HS-5 (cell line): ENCODE measurements around the gene TWF2.

ENCODE experiments used
- DNase-seq: peaks from one replicate; pipeline ENCODE4 v3.0.0-alpha.2; 2012; ENCODE audit warnings: low read depth

TWF2 gene

DNA sequence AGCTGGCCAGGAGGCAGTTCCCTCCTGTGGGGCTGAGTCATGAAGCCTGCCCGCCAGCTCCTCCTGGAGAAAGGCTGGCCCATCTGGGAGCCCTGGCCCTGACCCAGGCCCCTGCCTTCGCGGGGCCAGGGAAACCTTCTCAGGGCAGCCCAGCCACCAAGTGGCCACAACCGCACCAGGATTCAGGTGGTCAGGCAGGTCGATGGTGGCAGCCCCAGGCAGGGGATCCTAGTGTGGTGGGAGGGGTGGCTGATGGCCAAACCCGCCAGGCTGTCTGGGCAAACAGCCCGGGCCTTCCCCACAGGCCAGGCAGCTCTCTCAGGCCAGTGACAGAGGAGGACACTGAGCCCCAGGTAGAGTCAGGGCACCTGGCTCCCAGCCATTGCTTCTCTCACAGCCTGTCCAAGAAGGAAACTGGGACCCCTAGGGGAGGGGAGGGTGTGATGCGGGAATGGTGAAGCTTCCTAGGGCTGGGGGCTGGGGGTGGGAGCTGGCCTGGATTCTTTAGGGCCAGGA, 1.2 kb downstream of the TWF2 start:
- DNase-seq = peak; percentile 72

DNA sequence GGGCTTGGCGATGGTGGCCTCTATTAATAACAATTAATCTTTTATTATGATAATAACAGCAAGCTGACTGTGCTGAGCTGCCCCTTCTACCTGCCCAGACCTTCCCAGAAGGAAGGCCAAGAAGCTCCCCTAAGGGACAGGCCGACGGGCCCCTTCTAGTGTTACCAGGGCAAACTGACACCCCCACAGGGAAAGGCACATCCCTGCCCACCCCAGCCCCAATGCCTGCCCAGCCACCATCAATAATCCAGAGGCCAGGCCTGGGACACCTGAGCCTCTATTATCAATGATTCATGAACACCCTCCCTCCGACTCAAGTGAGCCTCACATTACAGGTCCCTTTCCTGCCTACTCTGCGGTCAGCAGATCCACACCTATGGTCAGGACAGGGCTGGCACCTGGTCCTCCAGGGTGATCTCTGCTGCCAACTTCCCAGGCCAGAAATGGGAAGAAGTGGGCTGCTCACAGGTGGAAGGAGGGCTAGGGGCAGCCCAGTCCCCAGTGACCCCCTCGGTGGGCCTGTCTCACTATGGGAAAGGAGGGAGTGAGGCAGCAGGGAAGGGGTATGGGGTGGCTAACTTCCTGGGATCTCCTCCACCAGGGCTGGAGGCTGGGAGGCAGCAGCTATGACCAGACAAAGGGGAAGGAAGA, 1.8 kb downstream of the TWF2 start:
- no peak for DNase-seq

DNA sequence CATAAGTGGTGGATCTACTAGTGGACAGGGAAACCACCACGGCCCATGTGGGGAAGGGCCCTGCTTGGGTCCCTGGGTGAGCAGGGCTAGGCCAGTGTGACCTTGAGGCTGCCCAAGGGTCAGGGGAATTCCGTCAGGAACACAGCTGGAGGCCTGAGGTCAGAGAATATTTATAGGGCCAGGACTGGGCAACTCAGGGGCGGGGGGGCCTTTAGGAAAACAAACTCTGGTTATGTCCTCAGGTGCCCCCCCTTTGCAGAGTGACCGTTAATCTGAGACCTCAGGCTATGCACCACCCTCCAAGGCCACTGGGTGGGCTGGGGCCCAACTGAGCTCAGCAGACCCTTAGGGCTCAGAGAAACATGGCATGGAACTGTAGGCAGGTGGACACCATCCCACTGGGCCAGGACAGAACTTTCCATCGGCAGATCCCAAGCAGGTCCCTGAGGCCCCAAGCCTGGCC, 2.5 kb downstream of the TWF2 start:
- no peak for DNase-seq

DNA sequence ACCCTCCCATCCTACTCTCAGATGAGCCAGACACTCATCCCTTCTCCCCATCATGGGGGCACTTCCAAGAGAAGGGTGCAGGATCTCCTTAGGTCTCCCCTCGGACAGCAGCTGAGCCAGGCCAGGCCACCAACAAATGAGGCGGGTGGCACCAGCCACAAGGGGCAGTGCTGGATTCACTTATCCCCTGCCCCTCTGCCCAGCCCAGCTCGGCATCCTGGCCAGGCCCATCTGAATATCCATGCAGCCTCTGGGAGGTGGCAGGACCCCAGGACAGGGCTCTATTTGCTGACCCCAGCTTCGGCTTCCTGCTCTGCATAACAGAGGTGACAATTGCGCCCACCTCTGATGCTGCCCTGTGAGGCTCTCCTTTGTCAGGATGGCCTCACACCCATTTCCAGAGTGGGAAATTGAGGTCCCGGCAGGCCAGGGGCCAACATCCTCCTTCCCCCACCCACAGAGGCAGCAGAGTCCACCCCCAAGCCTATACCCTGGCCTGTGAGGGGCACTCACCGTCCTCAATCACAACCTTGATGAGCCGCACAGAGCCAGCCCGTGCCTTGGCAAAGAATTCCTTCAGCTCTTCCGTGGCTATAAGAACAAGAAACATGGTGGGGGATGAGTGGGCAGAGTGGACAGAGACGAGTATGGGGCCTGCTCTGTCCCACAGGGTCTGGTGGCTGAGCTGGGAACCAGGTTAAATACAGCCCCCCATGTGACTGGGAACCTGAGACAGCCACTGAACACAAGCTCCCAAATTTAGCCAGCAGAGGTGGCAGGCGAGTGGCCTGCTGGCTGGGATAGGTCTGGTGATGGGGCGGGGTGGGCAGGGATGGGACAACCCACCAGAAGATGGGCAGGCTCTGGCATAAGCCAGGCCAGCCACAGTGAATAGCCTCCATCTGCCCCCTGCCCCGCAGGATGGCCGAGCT, 4.2 kb downstream of the TWF2 start:
- no peak for DNase-seq

DNA sequence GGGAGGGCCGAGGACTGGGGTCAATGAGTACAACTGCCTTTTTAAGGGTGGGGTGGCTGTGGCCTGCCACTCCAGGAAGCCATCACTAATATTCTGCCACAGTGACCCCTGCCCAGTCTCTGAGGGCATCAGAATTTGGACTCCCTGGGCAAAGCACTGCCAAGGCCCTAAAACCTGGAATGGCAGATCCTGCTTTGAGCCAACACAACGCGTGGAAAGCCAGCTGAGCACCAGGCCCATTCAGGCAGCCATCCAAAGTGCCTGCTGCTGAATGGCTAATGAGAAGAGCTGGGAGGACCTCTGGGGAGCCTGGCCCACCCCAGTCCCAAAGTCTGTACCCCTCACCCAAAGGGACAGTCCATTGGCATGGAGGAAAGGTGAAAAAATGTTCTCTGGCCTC, 5.0 kb downstream of the TWF2 start:
- no peak for DNase-seq

DNA sequence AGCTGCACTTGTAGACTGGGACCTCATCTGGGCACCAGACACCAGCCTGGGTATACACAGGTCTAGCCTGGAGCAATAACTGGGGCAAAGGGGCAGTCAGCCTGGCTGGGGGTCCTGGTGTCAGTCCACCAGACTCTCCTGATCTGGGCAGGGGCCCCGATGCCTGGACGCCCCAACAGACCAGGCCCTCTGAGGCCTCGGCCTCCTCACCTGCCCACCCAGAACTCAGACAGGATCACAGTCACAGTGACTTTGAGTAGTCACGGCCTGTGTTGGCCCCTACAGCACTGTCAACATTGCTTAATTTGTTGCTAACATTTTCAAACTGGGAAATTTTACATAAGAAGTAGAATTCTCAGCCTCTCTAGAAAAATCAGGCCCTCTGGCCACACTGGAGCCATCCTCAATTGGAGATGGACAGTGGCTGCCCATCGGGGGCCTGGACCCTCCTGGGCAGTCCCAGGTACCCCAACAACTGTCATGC, 5.8 kb downstream of the TWF2 start:
- no peak for DNase-seq

DNA sequence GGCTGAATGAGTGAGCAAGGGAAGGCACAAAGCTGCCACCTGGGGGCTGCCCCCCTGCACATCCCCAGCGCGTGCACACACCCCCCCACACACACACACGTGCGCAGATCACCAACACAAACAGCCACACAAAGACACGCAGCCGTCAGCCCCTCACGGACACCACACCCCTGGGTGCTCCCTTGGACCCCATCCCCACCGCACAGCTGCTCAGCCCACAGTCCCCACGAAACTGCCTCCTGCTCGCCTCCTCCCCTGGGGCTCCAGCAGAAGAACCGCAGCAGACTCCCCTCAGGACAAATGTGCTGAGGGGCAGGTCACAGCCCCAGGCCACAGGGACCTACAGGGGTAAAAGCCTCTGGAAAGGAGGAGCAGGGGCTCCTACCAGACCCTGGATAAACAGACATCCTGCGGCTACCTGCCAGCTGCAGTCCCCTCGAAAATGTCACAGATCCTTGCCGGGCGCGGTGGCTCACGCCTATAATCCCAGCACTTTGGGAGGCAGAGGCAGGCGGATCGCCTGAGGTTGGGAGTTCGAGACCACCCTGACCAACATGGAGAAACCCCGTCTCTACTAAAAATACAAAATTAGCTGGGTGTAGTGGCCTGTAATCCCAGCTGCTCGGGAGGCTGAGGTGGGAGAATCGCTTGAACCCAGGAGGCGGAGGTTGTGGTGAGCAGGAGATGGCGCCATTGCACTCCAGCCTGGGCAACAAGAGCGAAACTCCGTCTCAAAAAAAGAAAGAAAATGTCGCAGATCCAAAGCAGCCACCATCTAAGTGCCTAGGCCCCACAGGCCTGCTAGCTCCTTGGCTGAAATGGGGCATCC, 6.5 kb downstream of the TWF2 start:
- DNase-seq = no peak

DNA sequence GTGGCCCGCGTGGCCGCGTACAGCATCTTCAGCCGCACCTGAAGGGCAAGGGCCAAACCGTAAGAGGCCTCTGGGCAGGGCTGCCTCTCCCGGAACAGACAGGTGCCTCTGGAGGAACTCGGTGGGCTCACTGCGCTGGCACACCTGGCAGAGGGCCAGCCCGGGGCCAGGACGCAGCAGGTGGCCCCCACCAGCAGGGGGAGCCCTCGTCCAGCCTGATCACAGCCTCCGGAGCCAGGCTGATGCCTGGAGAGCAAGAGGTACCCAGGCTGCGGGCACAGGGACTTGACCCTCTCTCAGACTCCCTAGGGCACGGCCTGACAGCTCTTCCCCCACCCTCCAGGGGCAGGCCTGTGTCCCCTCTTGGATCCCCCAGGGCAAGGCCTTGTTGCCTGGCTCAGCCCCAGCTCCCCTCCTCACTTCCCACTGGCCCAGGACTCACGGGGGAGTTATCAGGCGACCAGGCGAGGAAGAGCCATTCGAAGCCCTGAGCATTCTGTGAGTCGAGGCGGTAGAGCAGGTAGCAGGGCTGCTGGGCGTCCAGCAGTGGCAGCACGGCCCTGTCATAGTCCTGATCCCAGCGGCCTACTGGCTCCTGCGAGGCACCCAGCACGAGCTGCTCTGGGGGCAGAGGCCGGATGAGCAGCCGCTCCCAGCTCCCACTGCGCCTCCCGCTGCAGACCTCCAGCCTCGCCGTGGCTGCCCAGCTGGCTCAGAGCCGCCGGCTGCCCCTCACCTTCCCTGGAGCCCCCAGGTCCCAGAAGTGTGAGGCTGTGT, 7.3 kb downstream of the TWF2 start:
- DNase-seq = no peak

DNA sequence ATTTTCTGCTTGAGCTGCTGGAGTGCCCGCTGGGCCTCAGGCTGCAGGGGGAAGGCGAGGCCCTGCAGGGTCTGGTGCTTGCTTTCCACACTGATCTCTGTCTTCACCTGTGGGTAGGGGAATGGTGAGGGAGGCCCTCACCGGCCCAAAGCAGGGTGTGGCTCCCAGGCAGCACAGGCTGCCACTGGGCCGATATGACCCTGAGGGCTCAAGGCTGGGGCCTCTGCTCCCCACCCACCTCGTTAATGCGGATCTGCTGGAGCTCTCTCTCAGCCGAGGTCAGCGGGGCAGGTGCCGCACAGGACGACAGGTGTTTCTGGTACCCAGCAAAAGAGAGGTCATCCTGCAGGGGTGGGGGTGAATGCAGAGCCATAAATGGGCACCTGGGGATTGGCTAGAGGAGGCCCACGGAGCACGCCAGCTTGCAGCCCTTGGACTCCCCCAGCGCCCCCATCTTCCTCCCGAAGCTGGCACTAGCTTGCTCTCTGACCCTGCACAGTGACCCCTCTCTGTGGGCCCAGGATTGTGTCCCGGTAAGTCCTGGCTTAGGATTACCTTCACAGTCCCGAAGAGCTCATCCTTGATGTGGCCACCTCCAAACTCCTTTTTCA, 8.0 kb downstream of the TWF2 start:
- no peak for DNase-seq

DNA sequence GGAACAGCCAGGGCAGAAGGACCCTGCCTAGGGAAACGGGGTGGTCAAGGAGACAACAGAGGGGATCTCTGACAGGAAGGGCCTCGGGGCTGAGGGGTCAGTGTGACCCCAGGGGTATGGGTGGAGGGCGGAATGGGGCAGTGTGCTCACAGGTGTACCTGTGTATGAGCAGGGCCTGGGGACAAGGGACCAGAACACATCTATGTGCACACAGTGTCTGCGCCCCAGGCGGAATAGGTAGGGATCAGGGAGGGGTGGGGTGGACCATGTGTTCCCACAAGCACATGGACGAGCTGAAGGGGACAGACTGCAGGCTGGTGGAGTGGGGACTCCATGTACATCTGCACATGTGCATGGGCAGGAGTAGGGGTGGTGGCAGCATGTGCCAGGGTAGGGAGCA, 8.5 kb downstream of the TWF2 start:
- DNase-seq = no peak

DNA sequence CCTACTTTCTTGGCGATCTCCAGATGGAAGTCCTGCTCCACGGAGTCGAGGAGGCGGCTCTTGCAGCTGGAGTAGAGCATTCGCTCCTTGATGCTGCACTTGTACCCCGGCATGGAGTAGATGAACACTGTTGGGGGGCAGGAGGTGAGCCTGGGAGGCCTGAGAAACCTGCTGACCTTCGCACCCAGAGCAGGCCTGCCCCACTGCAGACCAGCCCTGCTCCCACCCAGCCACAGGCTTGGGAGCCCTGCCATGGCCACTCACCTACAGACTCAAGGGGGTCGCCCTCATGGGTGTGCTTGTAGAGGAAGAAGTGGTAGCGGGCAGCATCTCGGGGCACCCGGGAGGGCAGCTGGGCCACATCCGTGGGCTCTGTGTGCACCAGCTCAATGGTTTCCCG, 9.3 kb downstream of the TWF2 start:
- DNase-seq = no peak

DNA sequence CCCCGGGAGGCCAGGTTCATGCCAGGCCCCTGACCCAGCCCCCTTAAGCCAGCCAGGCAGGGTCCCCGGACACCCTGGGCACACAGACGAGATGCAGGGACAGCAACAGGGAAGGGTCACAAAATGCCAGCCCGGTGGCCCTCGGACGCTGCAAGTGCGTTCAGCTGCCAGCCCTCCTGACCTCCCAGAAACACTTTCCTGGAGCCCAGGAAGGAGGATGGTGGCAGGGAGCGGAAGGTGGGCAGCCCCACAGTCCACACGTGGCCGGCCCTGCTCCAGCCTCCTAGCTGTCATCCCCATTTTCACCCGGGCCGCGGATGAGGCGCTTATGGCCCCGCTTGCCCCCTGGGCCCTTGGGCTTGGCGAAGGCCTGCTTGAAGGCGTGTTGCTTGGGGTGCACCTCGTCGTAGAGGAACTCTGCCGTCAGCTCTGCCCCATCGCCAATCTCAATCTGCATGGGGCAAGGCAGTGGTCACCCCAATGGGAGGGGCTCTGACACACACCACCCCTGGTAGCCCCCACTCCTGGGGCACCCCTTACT, 10.1 kb downstream of the TWF2 start:
- DNase-seq = no peak

DNA sequence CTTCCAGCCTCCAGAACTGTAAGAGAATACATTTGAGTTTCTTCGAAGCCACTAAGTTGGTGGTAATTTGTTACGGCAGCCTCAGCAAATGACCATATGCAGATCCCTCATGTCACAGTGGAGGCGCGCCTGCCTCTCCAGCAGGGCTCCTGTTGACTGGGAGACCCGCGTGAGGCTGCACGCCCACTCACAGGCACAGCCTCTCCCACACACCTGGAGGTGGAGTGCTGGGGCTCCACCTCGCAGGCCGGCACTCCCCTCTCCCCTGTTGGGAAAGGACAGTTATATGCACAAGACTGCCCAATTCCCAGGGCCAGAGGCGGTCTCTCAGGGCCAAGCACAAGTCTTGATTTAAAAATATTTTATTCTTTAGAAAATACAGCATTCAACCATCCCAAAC, 10.7 kb downstream of the TWF2 start:
- DNase-seq = no peak

DNA sequence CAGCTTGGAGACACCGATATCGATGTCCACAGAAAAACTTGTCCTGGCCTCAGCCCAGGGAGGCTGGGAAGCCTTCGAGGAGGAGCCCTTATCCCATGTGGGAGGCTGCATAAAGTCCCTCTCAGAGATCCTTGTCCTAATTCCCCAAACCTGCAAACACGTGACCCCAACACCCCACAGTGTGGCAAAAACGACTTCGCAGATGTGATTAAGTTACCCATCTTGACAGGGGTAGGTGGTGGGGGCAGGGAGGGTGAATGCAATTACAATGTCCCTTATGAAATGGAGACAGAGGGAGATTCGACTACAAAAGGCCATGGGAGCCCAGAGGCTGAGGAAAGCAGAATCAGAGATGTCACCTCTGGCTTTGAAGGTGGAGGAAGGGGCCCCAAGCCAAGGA, 11.2 kb downstream of the TWF2 start:
- DNase-seq = no peak

DNA sequence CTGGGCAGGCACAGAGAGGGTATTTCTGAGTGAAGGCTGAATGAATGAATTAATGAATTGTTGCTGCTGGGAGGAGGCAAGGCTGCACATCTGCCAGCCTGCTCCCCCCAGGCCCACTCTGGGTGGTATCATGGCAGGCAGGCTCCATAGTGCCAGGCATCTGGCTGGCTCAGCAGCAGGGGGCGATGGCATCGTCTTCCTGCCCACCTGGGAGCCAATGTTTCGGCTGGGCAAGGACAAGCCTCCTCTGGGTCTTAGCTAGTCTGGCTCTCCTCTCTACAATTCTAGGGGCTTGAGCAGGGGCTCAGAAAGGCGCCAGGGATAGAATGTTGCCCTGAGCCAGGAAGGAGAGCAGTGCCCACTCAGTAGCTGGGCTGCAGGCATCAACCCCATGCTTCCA, 11.8 kb downstream of the TWF2 start:
- no peak for DNase-seq

DNA sequence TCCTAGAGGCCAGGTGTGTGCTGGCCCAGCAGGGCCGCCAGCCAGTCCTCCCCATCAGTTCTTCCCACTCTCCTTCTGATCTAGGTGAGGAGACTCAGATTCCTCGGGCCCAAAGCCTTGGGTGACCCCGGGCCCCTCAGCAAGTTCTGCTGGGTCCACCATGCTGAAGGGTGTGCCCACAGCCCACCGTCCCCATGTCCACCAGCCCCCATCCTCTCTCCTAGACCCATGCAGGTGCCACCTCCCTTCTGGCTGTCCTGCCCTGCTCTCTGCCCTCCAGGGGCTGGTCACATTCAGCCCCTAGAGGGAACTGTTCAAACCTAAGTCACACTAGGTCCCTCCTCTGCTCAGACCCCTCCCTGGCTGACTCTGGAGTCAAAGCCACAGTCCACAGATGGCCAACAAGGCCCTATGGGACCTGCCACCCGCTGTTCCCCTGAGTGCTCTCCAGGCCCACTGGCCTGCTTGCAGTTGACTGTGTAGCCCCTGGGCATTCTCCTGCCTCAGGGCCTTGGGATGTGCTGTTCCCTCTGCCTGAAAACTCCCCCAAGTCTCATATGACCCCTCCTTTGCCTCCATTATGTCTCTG, 12.6 kb downstream of the TWF2 start:
- DNase-seq = no peak

DNA sequence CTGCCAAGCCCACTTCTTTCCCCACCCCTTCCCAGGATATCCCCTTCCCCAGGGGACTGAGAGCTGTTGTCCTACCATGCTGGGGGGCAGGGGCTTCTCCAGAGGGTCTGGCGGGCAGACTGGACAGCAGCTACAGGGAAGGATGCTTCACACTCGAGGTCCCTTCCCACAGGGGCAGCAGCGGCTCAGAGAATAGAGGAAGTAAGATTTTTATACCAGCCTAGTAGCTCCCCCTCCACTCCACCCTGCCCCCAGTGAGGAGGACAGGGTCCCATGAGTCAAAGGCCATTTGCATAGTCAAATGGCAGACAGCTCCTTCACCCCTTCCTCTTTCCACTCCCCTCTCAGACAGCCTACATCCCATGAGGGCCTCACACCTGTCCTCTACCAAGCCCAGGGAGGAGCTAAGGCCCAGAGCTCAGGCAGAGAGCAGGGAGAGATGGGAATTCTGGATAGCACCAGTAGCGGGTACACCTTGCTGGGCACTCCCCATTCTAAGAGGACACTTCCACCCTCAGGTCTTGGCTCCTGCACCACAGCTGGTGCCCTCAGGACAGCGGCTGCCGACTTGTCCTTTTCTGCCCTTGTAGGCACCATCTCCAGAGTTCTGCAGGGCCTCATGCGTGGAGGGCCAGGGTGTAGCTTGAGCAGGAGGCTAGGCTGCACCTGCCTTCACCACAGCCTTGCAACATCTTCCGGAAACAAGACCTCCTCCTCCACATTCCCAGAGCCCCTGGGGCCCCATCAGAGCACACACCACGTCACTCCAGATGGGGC, 13.3 kb downstream of the TWF2 start, which contains the start of gene TLR9:
Gene TLR9 (minus strand): TSS at position 194 of the 777 bp plus-strand sequence. CDS start 116 bp downstream, at position 78.
- DNase-seq = no peak

DNA sequence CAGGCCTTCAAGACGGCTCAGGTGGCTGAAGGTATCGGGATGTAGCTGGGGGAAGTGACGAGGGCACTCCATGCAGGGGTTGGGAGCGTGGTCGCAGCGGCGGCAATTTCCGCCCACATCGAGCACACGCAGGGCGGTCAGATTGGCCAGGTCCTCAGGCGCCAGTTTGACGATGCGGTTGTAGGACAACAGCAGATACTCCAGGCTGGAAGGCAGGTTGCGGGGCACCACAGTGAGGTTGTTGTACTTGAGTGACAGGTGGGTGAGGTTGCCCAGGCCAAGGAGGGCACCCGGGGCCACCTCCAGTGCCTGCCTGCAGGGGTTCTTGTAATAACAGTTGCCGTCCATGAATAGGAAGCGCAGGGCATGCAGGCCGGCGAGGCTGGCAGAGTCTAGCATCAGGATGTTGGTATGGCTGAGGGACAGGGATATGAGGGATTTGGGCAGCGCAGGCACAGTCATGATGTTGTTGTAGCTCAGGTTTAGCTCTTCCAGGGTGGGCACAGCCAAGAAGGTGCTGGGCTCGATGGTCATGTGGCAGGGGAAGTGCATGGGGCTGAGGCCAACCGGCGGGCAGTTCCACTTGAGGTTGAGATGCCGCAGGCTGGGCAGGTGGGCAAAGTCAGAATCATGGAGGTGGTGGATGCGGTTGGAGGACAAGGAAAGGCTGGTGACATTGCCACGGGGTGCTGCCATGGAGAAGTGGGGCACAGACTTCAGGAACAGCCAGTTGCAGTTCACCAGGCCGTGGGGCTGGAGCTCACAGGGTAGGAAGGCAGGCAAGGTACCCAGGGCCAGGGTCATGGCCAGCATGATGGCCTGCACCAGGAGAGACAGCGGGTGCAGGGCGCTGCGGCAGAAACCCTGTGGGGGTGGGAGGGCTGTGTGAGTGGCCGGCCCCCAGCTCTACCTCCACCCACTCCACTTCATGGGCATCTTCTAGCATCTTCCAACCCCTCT, 15.2 kb downstream of the TWF2 start:
- DNase-seq = no peak
